ENCODE data around the gene ASPRV1.

GRCh38 chr2:70007151-70007550 lies 45.7 kb upstream of the ASPRV1 start:
- TF ChIP-seq POLR2A (IDR thresholded peaks at IDR 0.05) (no peak), CTCF (IDR thresholded peaks at IDR 0.05 in 8 of 11, conservative IDR thresholded peaks at IDR 0.05 in 3 of 11) (no peak)

All from spleen (tissue), 7 donors.